ENCODE measurements around the gene ACSL3. TPM values are rescaled to one million over a fixed set of nuclear protein-coding genes. Genes with fewer than 3 reads are reported as not detected.
A peak's percentile ranks its signal among the peaks of the same experiment; 100 is the strongest.
"Not testable (repeated sequence)": the region's sequence is repeated elsewhere in the genome, so short reads cannot be mapped to it uniquely, and the experiment has no call there.

The ACSL3 gene
- total and polyA plus RNA-seq, 4 donors: 22.2 to 154 (median 59.2) TPM

GRCh38 chr2:222840060-222840802 is 20.6 kb upstream of the ACSL3 start:
- ATAC-seq (ENCODE audit: insufficient read depth, low FRiP score): no peak
- WGBS, 2 donors: 61 to 82% methylated on average over 3 of the region's 3 CpGs

GRCh38 chr2:222842491-222843174 is 18.2 kb upstream of the ACSL3 start:
- no peak overlapping the region for H3K9ac ChIP-seq (ENCODE audit: insufficient read depth in 1 of 2, low read length in 2 of 2)
- no peak overlapping the region for H3K4me3 ChIP-seq
- no peak for TF ChIP-seq CTCF (IDR thresholded peaks at IDR 0.05; ENCODE audit: control extremely low read depth, extremely low read depth)
- H3K4me1 ChIP-seq (ENCODE audit: control insufficient read depth in 5 of 5, insufficient read depth in 5 of 5, low read length in 5 of 5): peaks cover 0 to 2% (median 0%) of the 10 kb centered on the region in 5 donors
- DNase-seq: peak in 2 of 3 donors; percentile 34 to 38
- H3K27ac ChIP-seq (ENCODE audit: low read depth in 1 of 2, low read length in 1 of 2): no peak overlapping the region
- no peaks in the 10 kb centered on the region for H3K9me3 ChIP-seq (ENCODE audit: control insufficient read depth in 4 of 4, insufficient read depth in 3 of 4, low read length in 3 of 4)
- H3K27me3 ChIP-seq (ENCODE audit: control insufficient read depth in 3 of 3, insufficient read depth in 3 of 3, low read length in 2 of 3): no peaks in the 10 kb centered on the region
- H3K36me3 ChIP-seq (ENCODE audit: control insufficient read depth in 4 of 4, insufficient read depth in 4 of 4, low read length in 4 of 4): no peaks in the 10 kb centered on the region
- 19 to 25% methylated on average over 3 of the region's 3 CpGs for WGBS, 2 donors
- ATAC-seq (ENCODE audit: insufficient read depth, low FRiP score): peak; percentile 54

More at GRCh38 chr2:222840060-222840802, 20.6 kb upstream of the ACSL3 start:
- DNase-seq: no peak
- H3K4me3 ChIP-seq: no peak overlapping the region
- TF ChIP-seq CTCF (IDR thresholded peaks at IDR 0.05; ENCODE audit: control extremely low read depth, extremely low read depth): no peak
- H3K4me1 ChIP-seq (ENCODE audit: control insufficient read depth in 5 of 5, insufficient read depth in 5 of 5, low read length in 5 of 5): peaks cover 0 to 2% (median 0%) of the 10 kb centered on the region in 5 donors
- H3K9ac ChIP-seq (ENCODE audit: insufficient read depth in 1 of 2, low read length in 2 of 2): no peak overlapping the region
- no peaks in the 10 kb centered on the region for H3K9me3 ChIP-seq (ENCODE audit: control insufficient read depth in 4 of 4, insufficient read depth in 3 of 4, low read length in 3 of 4)
- no peaks in the 10 kb centered on the region for H3K27me3 ChIP-seq (ENCODE audit: control insufficient read depth in 3 of 3, insufficient read depth in 3 of 3, low read length in 2 of 3)
- H3K36me3 ChIP-seq (ENCODE audit: control insufficient read depth in 4 of 4, insufficient read depth in 4 of 4, low read length in 4 of 4): no peaks in the 10 kb centered on the region
- no peak overlapping the region for H3K27ac ChIP-seq (ENCODE audit: low read depth in 1 of 2, low read length in 1 of 2)

- no peak overlapping the region for H3K4me3 ChIP-seq
- H3K9ac ChIP-seq (ENCODE audit: insufficient read depth in 1 of 2, low read length in 2 of 2): no peak overlapping the region
- peak; percentile 64 for ATAC-seq (ENCODE audit: insufficient read depth, low FRiP score)
- H3K4me1 ChIP-seq (ENCODE audit: control insufficient read depth in 5 of 5, insufficient read depth in 5 of 5, low read length in 5 of 5): peaks cover 0 to 2% (median 0%) of the 10 kb centered on the region in 5 donors
- no peaks in the 10 kb centered on the region for H3K36me3 ChIP-seq (ENCODE audit: control insufficient read depth in 4 of 4, insufficient read depth in 4 of 4, low read length in 4 of 4)
- H3K9me3 ChIP-seq (ENCODE audit: control insufficient read depth in 4 of 4, insufficient read depth in 3 of 4, low read length in 3 of 4): no peaks in the 10 kb centered on the region
- peak in 1 of 3 donors; percentile 10 for DNase-seq
- 36 to 57% methylated on average over 6 of the region's 6 CpGs for WGBS, 2 donors
- peak overlapping the region in 1 of 2 donors; percentile 73 for H3K27ac ChIP-seq (ENCODE audit: low read depth in 1 of 2, low read length in 1 of 2)
- no peaks in the 10 kb centered on the region for H3K27me3 ChIP-seq (ENCODE audit: control insufficient read depth in 3 of 3, insufficient read depth in 3 of 3, low read length in 2 of 3)
- TF ChIP-seq CTCF (IDR thresholded peaks at IDR 0.05; ENCODE audit: control extremely low read depth, extremely low read depth): no peak
These were observed 16.5 kb upstream of the ACSL3 start for GRCh38 chr2:222844323-222844722.

GRCh38 chr2:222845314-222845713 is 15.5 kb upstream of the ACSL3 start:
- not testable (repeated sequence) for ATAC-seq (ENCODE audit: insufficient read depth, low FRiP score); DNase-seq

More at GRCh38 chr2:222845314-222845713, 15.5 kb upstream of the ACSL3 start:
- 96% methylated on average over 3 of the region's 3 CpGs for WGBS, 2 donors
- not testable (repeated sequence) for H3K27me3 ChIP-seq (ENCODE audit: control insufficient read depth in 3 of 3, insufficient read depth in 3 of 3, low read length in 2 of 3); H3K4me3 ChIP-seq; H3K4me1 ChIP-seq (ENCODE audit: control insufficient read depth in 5 of 5, insufficient read depth in 5 of 5, low read length in 5 of 5); H3K36me3 ChIP-seq (ENCODE audit: control insufficient read depth in 4 of 4, insufficient read depth in 4 of 4, low read length in 4 of 4); H3K27ac ChIP-seq (ENCODE audit: low read depth in 1 of 2, low read length in 1 of 2); H3K9ac ChIP-seq (ENCODE audit: insufficient read depth in 1 of 2, low read length in 2 of 2); H3K9me3 ChIP-seq (ENCODE audit: control insufficient read depth in 4 of 4, insufficient read depth in 3 of 4, low read length in 3 of 4)

Measured in lung (tissue), 12 donors.